HG03175 (cell line): ENCODE measurements around the gene CTNNA2.
"Not testable (repeated sequence)": the region's sequence is repeated elsewhere in the genome, so short reads cannot be mapped to it uniquely, and the experiment has no call there.

Experiments used
- ATAC-seq: cut with Tn5 transposase; IDR thresholded peaks from one replicate; pipeline ENCODE4 v1.9.1; 2021; ENCODE audit warnings: mild to moderate bottlenecking, moderate library complexity; ENCODE audit not compliant: unreplicated experiment

The CTNNA2 gene

GRCh38 chr2:80126596-80127189 is 613.8 kb downstream of the CTNNA2 start:
- ATAC-seq: no peak

- ATAC-seq: no peak
These were observed 615.2 kb downstream of the CTNNA2 start for GRCh38 chr2:80128080-80128479.

DNA sequence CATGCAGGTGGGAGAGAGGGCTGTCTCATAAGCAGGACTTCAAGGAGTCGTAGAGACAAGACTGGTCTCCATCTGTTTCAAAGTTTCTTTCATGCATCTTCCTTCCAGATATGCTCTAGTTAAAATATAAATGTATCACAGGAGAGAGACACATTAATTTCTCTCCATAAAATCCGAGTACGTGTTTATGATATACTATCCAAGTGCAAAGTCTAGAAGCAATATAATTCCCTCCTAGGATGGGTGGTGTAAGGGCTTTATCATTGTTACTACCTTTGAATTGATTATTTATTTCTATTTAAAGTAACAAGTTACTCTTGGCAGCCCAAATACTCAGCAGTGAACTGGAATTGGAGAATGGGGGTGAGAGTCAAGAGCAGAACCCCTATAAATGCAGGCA is 619.4 kb downstream of the CTNNA2 start:
- ATAC-seq: no peak

DNA sequence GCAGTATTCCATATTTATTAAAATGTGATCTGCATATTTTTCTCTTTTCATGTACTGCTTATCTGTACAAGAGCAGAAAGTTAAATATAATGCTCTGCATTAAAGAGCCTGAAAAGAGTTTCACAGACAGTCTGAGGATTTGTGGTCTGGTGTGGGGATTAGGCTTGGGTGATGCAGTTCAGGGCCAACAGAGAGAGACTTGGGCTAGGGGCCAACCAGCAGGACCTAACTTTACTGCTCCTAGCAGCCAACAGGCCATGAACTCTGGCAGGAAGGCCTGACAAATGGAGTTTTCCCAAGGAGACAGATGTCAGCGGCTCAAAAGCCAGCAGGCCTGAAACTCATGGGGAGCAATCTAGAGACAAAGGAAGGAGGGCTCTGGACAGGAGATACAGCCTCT is 622.1 kb downstream of the CTNNA2 start:
- ATAC-seq: no peak

- ATAC-seq: no peak
These were observed 623.5 kb downstream of the CTNNA2 start for GRCh38 chr2:80136338-80136737.

GRCh38 chr2:80139001-80139400 is 626.1 kb downstream of the CTNNA2 start:
- no peak for ATAC-seq

- no peak for ATAC-seq
These were observed 628.3 kb downstream of the CTNNA2 start for GRCh38 chr2:80141007-80141726.

DNA sequence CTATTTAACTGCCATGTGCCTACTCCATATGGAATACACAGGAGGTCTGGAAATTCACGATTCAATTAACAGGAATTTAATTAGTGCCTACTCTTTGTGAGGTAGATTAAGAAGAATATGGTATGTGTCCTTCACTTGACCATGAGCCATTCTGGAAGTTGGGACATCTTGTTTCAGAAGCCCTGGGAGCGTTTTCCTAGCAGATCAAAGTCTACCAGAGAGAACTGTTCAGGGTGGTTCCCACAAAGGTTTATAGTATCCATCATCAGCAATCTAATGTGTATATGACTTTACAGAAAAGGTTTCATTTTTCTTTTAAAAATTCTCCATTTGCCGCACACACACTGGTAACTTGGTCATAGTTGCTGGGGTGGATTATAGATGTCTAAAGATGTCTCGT is 632.6 kb downstream of the CTNNA2 start:
- ATAC-seq: no peak

- ATAC-seq: not testable (repeated sequence)
These were observed 633.9 kb downstream of the CTNNA2 start for GRCh38 chr2:80146757-80147156.

- ATAC-seq: no peak
These were observed 634.8 kb downstream of the CTNNA2 start for GRCh38 chr2:80147690-80148089.

DNA sequence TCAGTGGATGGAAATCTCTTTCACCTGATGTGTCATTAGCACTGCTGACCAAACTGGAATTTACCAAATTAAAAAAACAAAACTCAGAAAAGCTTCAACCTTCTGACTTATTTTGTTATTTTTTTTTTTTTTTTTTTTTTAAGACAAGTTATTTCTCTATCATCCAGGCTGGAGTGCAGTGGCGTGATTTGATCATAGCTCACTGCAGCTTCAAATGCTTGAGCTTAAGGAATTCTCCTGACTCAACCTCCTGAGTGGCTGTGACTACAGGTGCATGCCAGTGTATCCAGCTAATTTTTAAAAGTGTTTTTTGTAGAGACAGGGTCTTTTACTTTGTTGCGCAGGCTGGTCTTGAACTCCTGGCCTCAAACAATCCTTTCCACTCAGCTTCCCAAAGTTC is 636.1 kb downstream of the CTNNA2 start:
- no peak for ATAC-seq

GRCh38 chr2:80149991-80150390 is 637.1 kb downstream of the CTNNA2 start:
- ATAC-seq: no peak

DNA sequence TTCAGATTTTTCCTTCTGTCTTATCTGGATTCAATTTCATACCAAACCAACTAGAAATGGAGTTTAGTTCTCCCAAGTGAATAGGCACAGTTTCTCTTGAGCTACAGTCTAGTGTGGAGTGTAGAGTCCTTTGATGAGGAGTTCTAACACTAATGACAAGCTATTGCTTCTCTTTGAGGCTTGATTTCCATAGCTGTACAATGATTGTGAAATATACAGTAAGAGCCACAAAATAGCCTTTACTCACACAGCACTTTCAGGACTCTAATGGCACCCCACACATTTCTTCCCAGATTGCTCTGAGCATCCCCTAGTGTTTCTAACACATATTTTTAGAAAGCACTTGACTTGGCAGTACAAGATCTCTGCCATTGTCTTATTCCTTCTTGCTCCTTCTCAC is 638.4 kb downstream of the CTNNA2 start:
- ATAC-seq: no peak

GRCh38 chr2:80151651-80152050 is 638.8 kb downstream of the CTNNA2 start:
- ATAC-seq: no peak

DNA sequence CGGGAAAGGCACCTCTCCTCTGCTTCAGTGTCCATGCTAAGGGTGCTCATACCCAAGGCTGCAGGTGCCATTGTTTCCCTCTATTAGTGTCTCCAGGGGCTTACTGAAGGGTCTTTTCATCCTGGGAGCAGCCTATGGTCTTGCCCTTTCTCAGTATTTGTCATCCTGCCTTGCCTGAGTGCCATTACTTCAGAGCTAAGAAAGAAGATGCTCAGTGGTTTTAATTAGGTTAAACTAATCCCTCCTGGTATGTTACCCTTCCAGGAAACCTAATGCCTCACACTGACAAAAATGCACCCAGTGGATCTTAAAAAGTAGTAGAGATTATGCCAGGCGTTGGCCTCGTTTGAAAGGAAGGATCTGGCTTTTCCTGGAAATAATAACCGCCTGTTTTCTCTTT is 640.3 kb downstream of the CTNNA2 start:
- no peak for ATAC-seq

DNA sequence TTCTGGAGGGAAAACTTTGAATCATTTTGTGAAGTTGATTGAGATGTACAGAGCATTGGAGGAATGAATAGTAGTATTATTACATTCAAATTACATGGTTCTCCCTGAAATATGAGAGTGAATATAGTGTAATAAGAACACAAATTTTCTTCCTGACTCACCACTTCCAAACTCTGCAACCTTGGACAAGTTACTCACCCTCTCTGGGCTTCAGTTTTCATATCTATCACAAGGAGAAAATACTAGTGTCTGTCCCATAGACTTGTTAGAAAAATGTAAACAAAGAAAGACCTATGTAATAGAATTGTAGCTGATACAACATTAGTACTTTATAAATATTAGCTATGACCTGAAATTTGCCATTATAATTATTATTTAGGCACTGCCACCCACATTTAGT is 640.9 kb downstream of the CTNNA2 start:
- ATAC-seq: no peak

- no peak for ATAC-seq
These were observed 641.5 kb downstream of the CTNNA2 start for GRCh38 chr2:80154231-80154915.

DNA sequence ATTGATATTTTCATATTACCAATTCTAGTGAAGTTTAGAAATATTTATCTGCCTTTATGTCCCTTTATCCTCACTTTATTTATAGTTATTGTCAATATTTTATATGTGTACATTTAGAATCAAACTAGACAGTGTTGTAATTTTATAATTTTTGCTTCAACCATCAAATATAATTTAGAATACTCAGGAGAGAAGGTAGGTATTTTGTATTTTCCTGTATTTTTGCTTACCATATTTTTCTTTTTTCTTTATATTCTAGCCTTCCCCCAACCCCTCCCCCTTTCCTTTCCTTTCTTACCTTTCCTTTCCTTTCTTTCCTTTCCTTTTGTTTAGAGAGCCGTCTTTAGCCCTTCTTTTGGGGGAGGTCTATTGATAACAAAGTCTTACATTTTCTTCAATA is 651.5 kb downstream of the CTNNA2 start:
- no peak for ATAC-seq

GRCh38 chr2:80166483-80167171 is 653.8 kb downstream of the CTNNA2 start:
- ATAC-seq: no peak

DNA sequence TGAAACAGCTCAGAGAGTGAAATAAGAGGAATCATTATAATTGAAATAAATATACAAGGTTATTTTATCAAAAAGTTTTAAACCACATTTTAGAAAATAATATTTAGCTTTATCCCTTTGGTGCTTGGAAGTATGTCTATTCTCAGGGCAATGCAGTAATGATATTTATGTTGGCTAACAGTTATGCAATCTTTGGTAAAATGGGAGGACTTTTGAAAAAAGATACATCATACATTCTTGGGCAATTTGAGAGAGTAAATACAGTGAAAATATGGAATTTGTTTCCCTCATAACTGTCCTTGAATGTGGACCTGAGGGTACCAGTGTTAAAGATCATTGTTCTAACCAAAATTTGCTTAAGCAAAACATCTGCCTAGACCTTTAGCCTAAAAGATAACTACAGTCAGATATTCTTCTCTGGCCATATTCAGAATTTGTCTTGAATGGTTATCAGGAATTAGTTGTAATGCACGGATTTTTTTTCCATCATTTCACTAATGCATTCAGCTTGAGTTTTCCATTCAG is 654.5 kb downstream of the CTNNA2 start:
- ATAC-seq: no peak

GRCh38 chr2:80168037-80168436 is 655.2 kb downstream of the CTNNA2 start:
- ATAC-seq: no peak
